ENCODE data around the gene EFCAB8.

EFCAB8 gene

DNA sequence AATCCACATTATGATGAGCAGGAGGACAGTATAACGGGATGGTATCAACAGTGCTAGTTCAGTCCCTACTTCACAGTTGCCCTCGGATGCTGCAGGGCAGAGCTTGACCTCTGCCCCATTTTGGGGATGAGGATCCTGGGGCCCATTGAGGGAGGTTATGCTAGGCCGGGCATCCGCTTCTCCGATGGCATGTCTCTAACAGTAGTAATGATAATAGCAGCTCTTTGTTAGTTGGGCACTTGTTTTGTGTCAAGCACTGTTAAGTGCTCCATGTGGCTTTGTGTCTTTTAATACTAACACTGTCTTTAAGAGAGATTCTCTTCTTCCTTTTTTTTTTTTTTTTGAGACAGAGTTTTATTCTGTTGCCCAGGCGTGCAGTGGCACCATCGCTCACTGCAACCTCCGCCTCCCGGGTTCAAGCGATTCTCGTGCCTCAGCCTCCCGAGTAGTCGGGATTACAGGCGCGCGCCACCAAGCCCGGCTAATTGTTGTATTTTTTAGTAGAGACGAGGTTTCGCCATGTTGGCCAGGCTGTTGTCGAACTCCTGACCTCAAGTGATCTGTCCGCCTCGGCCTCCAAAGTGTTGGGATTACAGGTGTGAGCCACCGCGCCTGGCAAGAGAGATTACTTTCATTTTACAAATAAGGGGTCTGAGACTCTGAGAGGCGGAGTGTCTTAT lies 37.9 kb upstream of the EFCAB8 start:
- TF ChIP-seq RAD21 (IDR thresholded peaks at IDR 0.05; ENCODE audit: low read depth) = no peak
- TF ChIP-seq EGR1 (IDR thresholded peaks at IDR 0.05) = no peak
- TF ChIP-seq TCF12 (IDR thresholded peaks at IDR 0.05; ENCODE audit: low read depth) = no peak
- TF ChIP-seq NFIC (IDR thresholded peaks at IDR 0.05) = no peak
- TF ChIP-seq, protein P1, sequence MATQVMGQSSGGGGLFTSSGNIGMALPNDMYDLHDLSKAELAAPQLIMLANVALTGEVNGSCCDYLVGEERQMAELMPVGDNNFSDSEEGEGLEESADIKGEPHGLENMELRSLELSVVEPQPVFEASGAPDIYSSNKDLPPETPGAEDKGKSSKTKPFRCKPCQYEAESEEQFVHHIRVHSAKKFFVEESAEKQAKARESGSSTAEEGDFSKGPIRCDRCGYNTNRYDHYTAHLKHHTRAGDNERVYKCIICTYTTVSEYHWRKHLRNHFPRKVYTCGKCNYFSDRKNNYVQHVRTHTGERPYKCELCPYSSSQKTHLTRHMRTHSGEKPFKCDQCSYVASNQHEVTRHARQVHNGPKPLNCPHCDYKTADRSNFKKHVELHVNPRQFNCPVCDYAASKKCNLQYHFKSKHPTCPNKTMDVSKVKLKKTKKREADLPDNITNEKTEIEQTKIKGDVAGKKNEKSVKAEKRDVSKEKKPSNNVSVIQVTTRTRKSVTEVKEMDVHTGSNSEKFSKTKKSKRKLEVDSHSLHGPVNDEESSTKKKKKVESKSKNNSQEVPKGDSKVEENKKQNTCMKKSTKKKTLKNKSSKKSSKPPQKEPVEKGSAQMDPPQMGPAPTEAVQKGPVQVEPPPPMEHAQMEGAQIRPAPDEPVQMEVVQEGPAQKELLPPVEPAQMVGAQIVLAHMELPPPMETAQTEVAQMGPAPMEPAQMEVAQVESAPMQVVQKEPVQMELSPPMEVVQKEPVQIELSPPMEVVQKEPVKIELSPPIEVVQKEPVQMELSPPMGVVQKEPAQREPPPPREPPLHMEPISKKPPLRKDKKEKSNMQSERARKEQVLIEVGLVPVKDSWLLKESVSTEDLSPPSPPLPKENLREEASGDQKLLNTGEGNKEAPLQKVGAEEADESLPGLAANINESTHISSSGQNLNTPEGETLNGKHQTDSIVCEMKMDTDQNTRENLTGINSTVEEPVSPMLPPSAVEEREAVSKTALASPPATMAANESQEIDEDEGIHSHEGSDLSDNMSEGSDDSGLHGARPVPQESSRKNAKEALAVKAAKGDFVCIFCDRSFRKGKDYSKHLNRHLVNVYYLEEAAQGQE (IDR thresholded peaks at IDR 0.05; ENCODE audit: low read depth) = no peak
- TF ChIP-seq, protein P2, sequence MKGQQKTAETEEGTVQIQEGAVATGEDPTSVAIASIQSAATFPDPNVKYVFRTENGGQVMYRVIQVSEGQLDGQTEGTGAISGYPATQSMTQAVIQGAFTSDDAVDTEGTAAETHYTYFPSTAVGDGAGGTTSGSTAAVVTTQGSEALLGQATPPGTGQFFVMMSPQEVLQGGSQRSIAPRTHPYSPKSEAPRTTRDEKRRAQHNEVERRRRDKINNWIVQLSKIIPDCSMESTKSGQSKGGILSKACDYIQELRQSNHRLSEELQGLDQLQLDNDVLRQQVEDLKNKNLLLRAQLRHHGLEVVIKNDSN (IDR thresholded peaks at IDR 0.05) = no peak
- TF ChIP-seq EP300 (IDR thresholded peaks at IDR 0.05; ENCODE audit: borderline replicate concordance) = no peak
- TF ChIP-seq CREB1 (IDR thresholded peaks at IDR 0.05; ENCODE audit: low read depth) = no peak
- no peak for TF ChIP-seq TAF1 (IDR thresholded peaks at IDR 0.05; ENCODE audit: low read depth)
- TF ChIP-seq FOXM1 (IDR thresholded peaks at IDR 0.05; ENCODE audit: borderline replicate concordance, low read depth) = no peak

DNA sequence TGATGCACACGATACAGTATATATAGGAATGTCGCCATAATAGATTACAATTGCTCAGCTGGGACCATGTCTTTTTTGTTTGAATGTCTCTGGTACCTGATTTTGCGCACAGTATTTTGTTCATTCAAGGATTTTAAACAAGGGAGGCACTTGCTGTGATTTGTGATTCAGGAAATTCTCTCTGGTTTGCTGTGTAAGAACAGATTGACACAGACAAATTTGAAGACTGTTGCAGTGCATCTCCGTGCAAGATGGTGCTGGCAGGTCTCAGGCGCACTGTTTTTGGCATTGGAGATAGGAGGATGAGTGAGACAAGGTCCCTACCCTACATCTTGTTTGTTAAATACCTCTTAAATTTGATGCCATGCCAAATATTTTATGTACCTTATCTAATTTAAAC lies 36.5 kb upstream of the EFCAB8 start:
- no peak for TF ChIP-seq TEAD4 (IDR thresholded peaks at IDR 0.05)
- TF ChIP-seq EP300 (IDR thresholded peaks at IDR 0.05; ENCODE audit: borderline replicate concordance) = no peak
- TF ChIP-seq NFIC (IDR thresholded peaks at IDR 0.05) = no peak
- TF ChIP-seq TAF1 (IDR thresholded peaks at IDR 0.05; ENCODE audit: low read depth) = no peak
- TF ChIP-seq, protein P1 (IDR thresholded peaks at IDR 0.05; ENCODE audit: low read depth) = no peak
- TF ChIP-seq, protein P2 (IDR thresholded peaks at IDR 0.05) = no peak
- no peak for TF ChIP-seq EGR1 (IDR thresholded peaks at IDR 0.05)
- no peak for TF ChIP-seq RAD21 (IDR thresholded peaks at IDR 0.05; ENCODE audit: low read depth)
- no peak for TF ChIP-seq ZBTB7A (IDR thresholded peaks at IDR 0.05; ENCODE audit: low read depth)
- no peak for TF ChIP-seq CEBPB (IDR thresholded peaks at IDR 0.05)
- TF ChIP-seq, protein P3, sequence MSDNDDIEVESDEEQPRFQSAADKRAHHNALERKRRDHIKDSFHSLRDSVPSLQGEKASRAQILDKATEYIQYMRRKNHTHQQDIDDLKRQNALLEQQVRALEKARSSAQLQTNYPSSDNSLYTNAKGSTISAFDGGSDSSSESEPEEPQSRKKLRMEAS (IDR thresholded peaks at IDR 0.05) = no peak
- no peak for TF ChIP-seq CREB1 (IDR thresholded peaks at IDR 0.05; ENCODE audit: low read depth)
- TF ChIP-seq YY1 (IDR thresholded peaks at IDR 0.05; ENCODE audit: low read depth) = no peak
- TF ChIP-seq TCF12 (IDR thresholded peaks at IDR 0.05; ENCODE audit: low read depth) = no peak
- TF ChIP-seq FOXM1 (IDR thresholded peaks at IDR 0.05; ENCODE audit: borderline replicate concordance, low read depth) = no peak

DNA sequence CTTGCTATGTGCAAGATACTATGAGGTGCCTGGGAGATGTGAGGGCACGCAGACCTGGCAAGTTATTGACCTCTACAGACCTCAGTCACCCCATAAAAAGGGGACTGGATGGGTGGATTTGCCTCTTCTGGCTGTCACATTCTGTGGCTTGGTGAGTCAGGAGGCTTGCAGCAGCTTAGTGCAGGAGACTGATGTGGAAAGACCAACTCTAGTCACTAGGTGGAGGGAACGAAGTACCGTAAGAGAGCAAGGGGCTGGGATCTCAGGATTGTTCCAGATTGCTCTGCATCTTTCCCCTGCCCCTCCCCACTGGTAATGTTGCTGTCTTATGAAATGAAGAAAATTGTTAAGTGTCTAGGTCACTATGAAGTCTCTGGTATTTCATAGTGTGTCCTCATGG lies 35.6 kb upstream of the EFCAB8 start:
- TF ChIP-seq ZBTB7A (IDR thresholded peaks at IDR 0.05; ENCODE audit: low read depth) (no peak), EP300 (IDR thresholded peaks at IDR 0.05; ENCODE audit: borderline replicate concordance) (no peak), CREB1 (IDR thresholded peaks at IDR 0.05; ENCODE audit: low read depth) (no peak), TAF1 (IDR thresholded peaks at IDR 0.05; ENCODE audit: low read depth) (no peak), FOXM1 (IDR thresholded peaks at IDR 0.05; ENCODE audit: borderline replicate concordance, low read depth) (no peak), CEBPB (IDR thresholded peaks at IDR 0.05) (no peak), RAD21 (IDR thresholded peaks at IDR 0.05; ENCODE audit: low read depth) (no peak), YY1 (IDR thresholded peaks at IDR 0.05; ENCODE audit: low read depth) (no peak), TEAD4 (IDR thresholded peaks at IDR 0.05) (no peak)
- TF ChIP-seq, protein P1 (IDR thresholded peaks at IDR 0.05; ENCODE audit: low read depth) = no peak
- TF ChIP-seq, protein P2 (IDR thresholded peaks at IDR 0.05) = no peak

All from Ishikawa (cell line).